Renal pelvis (tissue), 12 donors: ENCODE data around the gene PGRMC1. TPM values are rescaled to one million over a fixed set of nuclear protein-coding genes. Genes with fewer than 3 reads are reported as not detected.
A peak's percentile ranks its signal among the peaks of the same experiment; 100 is the strongest.
"Not testable (repeated sequence)": the region's sequence is repeated elsewhere in the genome, so short reads cannot be mapped to it uniquely, and the experiment has no call there.

Source experiments
- DNase-seq: peaks from one replicate; pipeline ENCODE4 v3.0.0-alpha.2; 2013
- long read RNA-seq, 16 experiments: transcript quantifications; one replicate each; lab custom pipeline, GENCODE V29; 2026
- polyA plus RNA-seq, 3 donors: library from polyadenylated mRNA; unstranded; fragments of 120-200 nt; gene quantifications; one replicate each; pipeline ENCODE4 v1.2.1, GENCODE V29; 2013; ENCODE audit not compliant: insufficient read length in 3 of 3

Gene PGRMC1
- 100 to 1,000 TPM; 241 to 262 (median 253) TPM for polyA plus RNA-seq
- long read RNA-seq, donor 1, transcript PGRMC1-201 (3 exons, 1,911 nt), result major isoform, 87 of 111 reads
- long read RNA-seq, donor 1, partial matches to known transcripts, result 15 of 111 reads
- long read RNA-seq, donor 1, other reads (novel, unspliced or antisense), result 9 of 111 reads
- long read RNA-seq, donor 2, transcript PGRMC1-201 (3 exons, 1,911 nt), result major isoform, 117 of 435 reads
- long read RNA-seq, donor 2, partial matches to known transcripts, result 308 of 435 reads
- long read RNA-seq, donor 2, other reads (novel, unspliced or antisense), result 10 of 435 reads
- long read RNA-seq, donor 3, transcript PGRMC1-201 (3 exons, 1,911 nt), result major isoform, 106 of 131 reads
- long read RNA-seq, donor 3, partial matches to known transcripts, result 16 of 131 reads
- long read RNA-seq, donor 3, other reads (novel, unspliced or antisense), result 8 of 131 reads
- long read RNA-seq, donor 4, transcript PGRMC1-201 (3 exons, 1,911 nt), result major isoform, 99 of 117 reads
- long read RNA-seq, donor 4, partial matches to known transcripts, result 11 of 117 reads
- long read RNA-seq, donor 4, other reads (novel, unspliced or antisense), result 7 of 117 reads
- long read RNA-seq, donor 5, transcript PGRMC1-201 (3 exons, 1,911 nt), result major isoform, 56 of 98 reads
- long read RNA-seq, donor 5, partial matches to known transcripts, result 42 of 98 reads
- long read RNA-seq, donor 5, other reads (novel, unspliced or antisense), result 0 of 98 reads
- long read RNA-seq, donor 6, transcript PGRMC1-201 (3 exons, 1,911 nt), result major isoform, 54 of 314 reads
- long read RNA-seq, donor 6, partial matches to known transcripts, result 250 of 314 reads
- long read RNA-seq, donor 6, other reads (novel, unspliced or antisense), result 10 of 314 reads
- long read RNA-seq, donor 7, transcript PGRMC1-201 (3 exons, 1,911 nt), result major isoform, 98 of 127 reads
- long read RNA-seq, donor 7, partial matches to known transcripts, result 22 of 127 reads
- long read RNA-seq, donor 7, other reads (novel, unspliced or antisense), result 6 of 127 reads
- long read RNA-seq, donor 8, transcript PGRMC1-201 (3 exons, 1,911 nt), result major isoform, 85 of 95 reads
- long read RNA-seq, donor 8, partial matches to known transcripts, result 5 of 95 reads
- long read RNA-seq, donor 8, other reads (novel, unspliced or antisense), result 5 of 95 reads
- long read RNA-seq, donor 9, transcript PGRMC1-201 (3 exons, 1,911 nt), result major isoform, 119 of 136 reads
- long read RNA-seq, donor 9, partial matches to known transcripts, result 6 of 136 reads
- long read RNA-seq, donor 9, other reads (novel, unspliced or antisense), result 11 of 136 reads
- long read RNA-seq, donor 10, transcript PGRMC1-201 (3 exons, 1,911 nt), result major isoform, 60 of 84 reads
- long read RNA-seq, donor 10, partial matches to known transcripts, result 15 of 84 reads
- long read RNA-seq, donor 10, other reads (novel, unspliced or antisense), result 9 of 84 reads
- long read RNA-seq, donor 11, transcript PGRMC1-201 (3 exons, 1,911 nt), result major isoform, 67 of 207 reads
- long read RNA-seq, donor 11, partial matches to known transcripts, result 134 of 207 reads
- long read RNA-seq, donor 11, other reads (novel, unspliced or antisense), result 5 of 207 reads
- long read RNA-seq, donor 12, transcript PGRMC1-201 (3 exons, 1,911 nt), result major isoform, 105 of 298 reads
- long read RNA-seq, donor 12, partial matches to known transcripts, result 185 of 298 reads
- long read RNA-seq, donor 12, other reads (novel, unspliced or antisense), result 8 of 298 reads
- long read RNA-seq, donor 13, transcript PGRMC1-201 (3 exons, 1,911 nt), result major isoform, 39 of 39 reads
- long read RNA-seq, donor 13, partial matches to known transcripts, result 0 of 39 reads
- long read RNA-seq, donor 13, other reads (novel, unspliced or antisense), result 0 of 39 reads
- long read RNA-seq, donor 14, transcript PGRMC1-201 (3 exons, 1,911 nt), result major isoform, 126 of 160 reads
- long read RNA-seq, donor 14, partial matches to known transcripts, result 16 of 160 reads
- long read RNA-seq, donor 14, other reads (novel, unspliced or antisense), result 18 of 160 reads
- long read RNA-seq, donor 15, transcript PGRMC1-201 (3 exons, 1,911 nt), result major isoform, 93 of 102 reads
- long read RNA-seq, donor 15, partial matches to known transcripts, result 0 of 102 reads
- long read RNA-seq, donor 15, other reads (novel, unspliced or antisense), result 9 of 102 reads
- long read RNA-seq, donor 16, transcript PGRMC1-201 (3 exons, 1,911 nt), result major isoform, 126 of 444 reads
- long read RNA-seq, donor 16, partial matches to known transcripts, result 312 of 444 reads
- long read RNA-seq, donor 16, other reads (novel, unspliced or antisense), result 6 of 444 reads

DNA sequence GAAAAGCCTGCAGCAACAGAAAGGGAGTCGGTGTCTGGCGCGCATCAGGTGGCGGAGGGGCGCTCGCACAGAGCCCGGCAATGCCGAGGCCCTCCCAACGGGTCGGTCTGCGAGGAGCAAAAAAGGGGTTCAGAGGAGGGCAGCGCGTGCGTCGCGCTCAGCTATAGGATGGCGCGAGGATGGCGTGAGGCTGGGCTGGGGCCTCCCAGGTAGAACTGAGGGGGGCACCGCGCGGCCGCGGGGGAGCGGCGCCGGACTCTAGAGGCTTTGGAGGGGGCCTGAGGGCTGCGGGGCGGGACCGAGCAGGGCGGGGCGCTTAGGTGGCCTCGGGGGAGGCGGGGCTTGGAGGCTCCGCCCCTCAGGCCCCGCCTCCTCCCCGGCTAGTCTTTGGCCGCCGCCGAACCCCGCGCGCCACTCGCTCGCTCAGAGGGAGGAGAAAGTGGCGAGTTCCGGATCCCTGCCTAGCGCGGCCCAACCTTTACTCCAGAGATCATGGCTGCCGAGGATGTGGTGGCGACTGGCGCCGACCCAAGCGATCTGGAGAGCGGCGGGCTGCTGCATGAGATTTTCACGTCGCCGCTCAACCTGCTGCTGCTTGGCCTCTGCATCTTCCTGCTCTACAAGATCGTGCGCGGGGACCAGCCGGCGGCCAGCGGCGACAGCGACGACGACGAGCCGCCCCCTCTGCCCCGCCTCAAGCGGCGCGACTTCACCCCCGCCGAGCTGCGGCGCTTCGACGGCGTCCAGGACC lies at the start of gene PGRMC1:
Gene PGRMC1 (plus strand): TSS at position 414 of the 751 bp plus-strand sequence. CDS start 79 bp downstream, at position 493.
- DNase-seq, result peak; percentile 76

- DNase-seq, result no peak
Observed at GRCh38 chrX:119186763-119187162, 49.3 kb upstream of the PGRMC1 start.

DNA sequence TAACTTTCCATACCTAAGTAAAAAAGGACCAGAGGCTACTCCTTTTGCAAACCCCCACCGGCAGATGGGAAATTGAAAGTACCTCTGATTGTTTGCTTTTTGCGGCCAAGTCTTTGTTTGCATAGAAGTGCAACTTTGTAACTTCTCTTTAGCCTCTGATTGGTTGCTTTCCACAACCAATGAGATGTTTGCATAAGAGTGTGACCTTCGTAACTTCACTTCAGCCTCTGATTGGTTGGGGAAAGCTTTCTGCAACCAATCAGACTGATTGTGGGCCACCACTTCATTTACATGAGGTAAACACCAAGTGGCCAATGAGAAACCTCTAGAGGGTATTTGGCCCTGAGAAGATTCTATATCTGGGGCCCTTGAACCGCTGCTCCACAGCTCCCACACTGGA lies 48.8 kb upstream of the PGRMC1 start:
- no peak for DNase-seq

- DNase-seq, result no peak
Observed at GRCh38 chrX:119189115-119189514, 47.0 kb upstream of the PGRMC1 start.

GRCh38 chrX:119189595-119189994 lies 46.5 kb upstream of the PGRMC1 start:
- DNase-seq, result no peak

DNA sequence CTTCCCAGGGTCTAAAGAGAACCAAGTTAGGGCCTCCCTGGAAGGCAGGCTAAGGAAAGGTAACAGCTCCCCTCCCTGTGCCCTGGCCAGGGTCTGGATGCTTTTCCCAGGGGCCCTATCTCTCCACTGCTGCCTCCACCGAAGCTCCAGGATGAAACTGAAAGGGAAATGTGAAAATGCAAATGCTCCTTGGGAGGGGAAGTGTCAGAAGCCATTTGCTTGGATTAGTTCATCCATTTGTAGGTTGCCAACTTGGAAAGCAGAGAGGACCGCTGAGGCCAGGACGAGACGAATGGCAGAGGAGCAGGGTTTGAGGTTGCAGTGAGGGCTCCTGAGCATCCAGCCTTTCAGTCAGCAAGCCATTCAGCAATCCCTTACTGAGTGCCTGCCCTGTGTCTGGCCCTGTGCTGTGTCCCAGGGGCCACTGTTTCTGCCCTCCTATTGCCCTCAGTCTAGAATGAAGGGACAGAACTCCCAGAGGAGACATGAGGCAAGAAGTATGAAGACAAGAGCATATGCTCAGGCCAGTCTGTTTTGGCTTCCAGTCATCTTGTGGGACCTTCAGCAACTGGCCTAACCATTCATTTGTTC lies 45.9 kb upstream of the PGRMC1 start:
- no peak for DNase-seq

GRCh38 chrX:119190831-119191230 lies 45.3 kb upstream of the PGRMC1 start:
- DNase-seq, result peak; percentile 42

GRCh38 chrX:119194621-119195020 lies 41.5 kb upstream of the PGRMC1 start:
- no peak for DNase-seq

DNA sequence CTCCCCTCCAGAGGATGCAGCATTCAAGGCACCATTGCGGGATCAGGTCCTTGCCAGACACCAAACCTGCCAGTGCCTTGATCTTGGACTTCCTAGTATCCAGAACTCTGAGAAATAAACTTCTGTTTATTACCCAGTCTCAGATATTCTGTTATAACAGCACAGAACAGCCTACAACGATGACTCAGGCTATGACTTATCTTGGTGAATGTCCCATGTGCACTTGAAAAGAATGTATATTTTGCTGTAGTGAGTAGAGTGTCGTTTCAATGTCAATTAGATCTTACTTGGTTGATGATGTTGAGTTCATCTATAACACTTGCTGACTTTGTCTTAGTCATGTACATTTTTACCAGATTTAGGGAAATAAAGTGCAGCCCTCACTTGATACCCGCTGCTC lies 34.5 kb upstream of the PGRMC1 start:
- no peak for DNase-seq

DNA sequence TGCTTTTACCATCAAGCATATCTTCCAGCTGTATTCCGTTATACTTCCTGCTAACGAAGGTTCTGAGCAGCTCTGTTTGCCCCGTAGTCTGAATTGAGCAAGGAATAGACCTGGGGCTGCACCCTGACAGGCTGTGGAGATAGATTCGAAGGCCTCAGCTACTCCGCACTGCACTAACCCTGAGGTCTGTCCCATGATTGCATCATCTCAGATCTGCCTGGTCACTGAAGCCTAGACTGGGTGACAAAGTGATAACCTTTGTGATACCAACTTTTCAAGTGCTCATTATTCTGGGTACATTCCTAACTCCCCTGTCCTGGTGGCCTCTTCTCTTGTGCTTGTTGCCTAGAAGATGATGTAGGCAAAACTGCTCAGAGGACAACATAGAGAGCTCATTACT lies 29.9 kb upstream of the PGRMC1 start:
- no peak for DNase-seq

GRCh38 chrX:119207483-119207882 lies 28.6 kb upstream of the PGRMC1 start:
- DNase-seq, result not testable (repeated sequence)

DNA sequence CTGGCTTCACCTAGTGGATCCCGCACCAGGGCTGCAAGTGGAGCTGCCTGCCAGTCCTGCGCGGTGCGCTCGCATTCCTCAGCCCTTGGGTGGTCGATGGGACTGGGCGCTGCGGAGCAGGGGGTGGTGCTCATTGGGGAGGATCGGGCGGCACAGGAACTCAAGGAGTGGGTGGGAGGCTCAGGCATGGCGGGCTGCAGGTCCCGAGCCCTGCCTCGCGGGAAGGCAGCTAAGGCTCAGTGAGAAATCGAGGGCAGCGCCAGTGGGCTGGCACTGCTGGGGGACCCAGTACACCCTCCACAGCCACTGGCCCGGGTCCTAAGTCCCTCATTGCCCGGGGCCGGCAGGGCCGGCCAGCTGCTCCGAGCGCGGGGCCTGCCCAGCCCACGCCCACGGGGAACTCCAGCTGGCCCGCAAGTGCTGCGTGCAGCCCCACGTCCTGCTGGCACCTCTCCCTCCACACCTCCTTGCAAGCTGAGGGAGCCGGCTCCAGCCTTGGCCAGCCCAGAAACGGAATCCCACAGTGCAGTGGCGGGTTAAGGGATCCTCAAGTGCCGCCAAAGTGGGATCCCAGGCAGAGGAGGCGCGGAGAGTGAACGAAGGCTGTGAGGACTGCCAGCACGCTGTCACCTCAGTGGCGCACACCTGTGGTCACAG lies 27.6 kb upstream of the PGRMC1 start:
- no peak for DNase-seq

DNA sequence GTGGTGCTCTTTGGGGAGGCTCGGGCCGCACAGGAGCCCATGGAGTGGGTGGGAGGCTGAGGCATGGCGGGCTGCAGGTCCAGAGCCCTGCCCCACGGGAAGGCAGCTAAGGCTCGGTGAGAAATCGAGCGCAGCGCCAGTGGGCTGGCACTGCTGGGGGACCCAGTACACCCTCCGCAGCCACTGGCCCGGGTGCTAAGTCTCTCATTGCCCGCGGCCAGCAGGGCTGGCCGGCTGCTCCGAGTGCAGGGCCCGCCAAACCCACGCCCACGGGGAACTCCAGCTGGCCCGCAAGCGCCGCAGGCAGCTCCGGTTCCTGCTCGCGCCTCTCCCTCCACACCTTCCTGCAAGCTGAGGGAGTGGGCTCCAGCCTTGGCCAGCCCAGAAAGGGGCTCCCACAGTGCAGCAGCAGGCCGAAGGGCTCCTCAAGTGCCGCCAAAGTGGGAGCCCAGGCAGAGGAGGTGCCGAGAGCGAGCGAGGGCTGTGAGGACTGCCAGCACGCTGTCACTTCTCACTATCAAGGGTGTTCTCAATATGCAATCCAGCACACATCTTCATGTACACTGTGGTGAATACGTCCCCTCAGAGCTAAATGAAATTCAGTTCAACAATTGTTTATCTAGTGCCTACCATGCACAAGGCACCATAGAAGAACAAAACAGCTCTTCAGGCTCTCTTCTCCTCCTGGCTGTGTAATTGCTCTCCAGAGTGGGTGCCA lies 25.0 kb upstream of the PGRMC1 start:
- not testable (repeated sequence) for DNase-seq

- no peak for DNase-seq
Observed at GRCh38 chrX:119211649-119212014, 24.5 kb upstream of the PGRMC1 start.

DNA sequence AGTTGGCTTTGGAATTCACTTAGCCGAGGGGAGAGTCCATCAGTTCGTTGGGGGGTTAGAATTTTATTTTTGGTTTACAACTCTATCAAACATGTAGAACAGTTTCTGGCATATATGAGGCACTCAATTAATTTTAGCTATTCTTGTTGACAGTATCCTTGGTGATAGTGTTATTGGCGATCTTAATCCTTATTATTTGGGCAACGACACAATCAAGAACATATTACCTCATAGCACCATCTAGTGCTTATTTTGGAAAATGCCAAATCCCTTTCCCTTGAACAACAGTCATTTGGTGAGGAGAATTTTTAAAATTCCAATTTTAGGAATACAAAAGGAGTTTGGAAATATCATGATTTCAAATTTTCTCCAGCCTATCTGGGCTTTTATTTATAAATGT lies 17.9 kb upstream of the PGRMC1 start:
- DNase-seq, result no peak

GRCh38 chrX:119222932-119223331 lies 13.2 kb upstream of the PGRMC1 start:
- DNase-seq, result no peak

- no peak for DNase-seq
Observed at GRCh38 chrX:119223783-119224182, 12.3 kb upstream of the PGRMC1 start.
